NCI-H2107 treated with DMSO at 0.1 percent for 48 hours (cell line): ENCODE results near the gene PAQR7.
A peak's percentile ranks its signal among the peaks of the same experiment; 100 is the strongest.

ENCODE experiments used
- DNase-seq: peaks from one replicate; lab custom pipeline; 2025; ENCODE audit not compliant: unreplicated experiment; lab: John Stamatoyannopoulos, UW

The PAQR7 gene

GRCh38 chr1:25819491-25820246 lies 55.8 kb downstream of the PAQR7 start, which contains the start of gene MTFR1L:
Gene MTFR1L, plus strand, starts transcription at chr1:25819954. Its CDS starts 3,151 bp downstream, at chr1:25823105.
- DNase-seq = peak; percentile 74

GRCh38 chr1:25818569-25818968 lies 56.9 kb downstream of the PAQR7 start:
- no peak for DNase-seq

DNA sequence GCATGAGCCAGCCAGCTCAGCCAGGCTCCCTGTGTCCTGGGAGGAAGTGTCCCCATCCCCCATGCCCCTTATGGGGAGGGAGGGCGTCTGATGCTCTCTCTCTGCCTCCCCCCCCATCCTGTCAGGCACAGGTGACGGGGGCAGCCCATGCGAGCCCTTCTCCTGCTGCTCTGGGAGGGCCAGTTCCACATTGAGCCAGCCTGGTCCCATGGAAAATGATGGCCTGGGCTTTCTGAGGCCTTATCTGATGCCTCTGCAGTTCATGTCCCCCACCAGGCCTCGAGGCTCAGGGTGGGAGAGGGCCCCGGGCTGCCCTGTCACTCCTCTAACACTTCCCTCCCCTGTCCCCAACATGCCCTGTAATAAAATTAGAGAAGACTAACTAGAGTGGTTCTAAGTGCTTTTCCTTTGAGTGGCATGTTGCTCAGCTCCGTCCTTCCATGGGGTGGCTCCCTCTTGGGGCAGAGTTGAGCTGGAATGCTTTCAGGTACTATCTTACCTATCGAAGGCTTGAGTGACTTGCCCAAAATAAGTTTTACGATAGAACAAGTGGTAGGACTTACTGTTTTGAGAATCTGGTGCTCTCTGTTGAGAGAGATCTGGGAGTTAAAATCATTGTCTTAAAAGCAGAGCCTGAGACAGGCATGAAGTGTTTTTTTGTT lies 57.5 kb downstream of the PAQR7 start:
- DNase-seq = peak; percentile 27

DNA sequence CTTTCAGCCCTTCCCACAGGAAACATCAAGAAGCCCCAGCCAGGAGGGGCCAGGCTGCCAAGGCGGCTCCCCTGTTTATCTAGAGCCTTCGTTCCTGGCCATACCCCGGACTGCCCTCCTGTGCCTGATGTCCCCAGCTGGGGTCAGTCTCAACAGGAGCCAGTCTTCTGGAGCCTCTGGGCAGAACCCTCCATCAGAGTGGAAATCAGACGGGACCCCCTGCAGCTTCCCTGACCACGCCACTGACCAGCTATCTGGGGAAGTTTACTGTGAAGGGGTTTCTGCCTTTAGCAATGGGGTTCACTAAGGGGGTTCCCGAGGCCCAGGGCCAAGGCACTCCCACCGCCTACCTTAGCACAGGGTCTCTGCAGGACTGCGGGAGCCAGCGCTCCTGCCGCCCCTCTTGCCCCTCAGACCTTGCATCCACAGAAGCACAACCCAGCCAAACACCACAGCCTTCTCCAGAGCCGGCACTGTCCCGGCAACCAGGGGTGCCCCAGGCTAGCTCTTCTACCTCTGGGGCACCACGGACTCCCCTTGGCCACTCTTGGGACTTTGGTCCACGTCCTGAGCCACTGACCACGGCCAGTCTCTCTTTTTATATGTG lies 59.3 kb downstream of the PAQR7 start:
- no peak for DNase-seq

GRCh38 chr1:25815208-25816111 lies 60.0 kb downstream of the PAQR7 start:
- no peak for DNase-seq

GRCh38 chr1:25814549-25815087 lies 60.9 kb downstream of the PAQR7 start:
- no peak for DNase-seq

DNA sequence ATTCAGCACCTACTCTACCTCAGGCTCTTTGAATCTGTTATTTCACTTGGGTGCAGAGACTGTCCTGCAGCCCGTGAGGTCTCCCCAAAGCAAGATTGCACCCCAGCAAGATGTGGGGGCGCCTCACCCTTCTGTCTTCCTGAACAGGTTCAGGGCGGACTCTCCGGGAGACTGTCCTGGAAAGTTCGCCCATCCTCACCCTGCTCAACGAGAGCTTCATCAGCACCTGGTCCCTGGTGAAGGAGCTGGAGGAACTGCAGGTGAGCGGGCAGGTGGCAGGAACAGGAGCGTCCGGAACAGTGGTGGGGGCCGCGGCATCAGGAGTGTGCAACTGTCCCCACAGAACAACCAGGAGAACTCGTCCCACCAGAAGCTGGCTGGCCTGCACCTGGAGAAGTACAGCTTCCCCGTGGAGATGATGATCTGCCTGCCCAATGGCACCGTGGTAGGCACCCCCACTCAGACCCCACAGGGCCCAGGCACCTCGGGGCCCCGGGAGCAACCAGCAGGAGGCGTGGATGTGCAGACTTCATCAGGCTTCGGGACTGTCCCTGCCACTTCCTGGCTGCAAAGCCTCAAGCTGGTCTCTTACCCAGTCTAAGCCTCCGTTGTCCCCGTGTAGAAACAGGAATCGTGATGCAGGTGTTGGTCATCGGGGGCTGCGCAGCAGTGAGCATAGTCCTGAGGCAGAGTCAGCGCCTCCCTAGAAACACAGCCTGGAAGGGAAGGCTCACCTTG lies 61.6 kb downstream of the PAQR7 start:
- DNase-seq = no peak

- no peak for DNase-seq
Measured at GRCh38 chr1:25813071-25813733, 62.3 kb downstream of the PAQR7 start.
